Measurements from ENCODE around the gene ASH1L.

ASH1L gene

DNA sequence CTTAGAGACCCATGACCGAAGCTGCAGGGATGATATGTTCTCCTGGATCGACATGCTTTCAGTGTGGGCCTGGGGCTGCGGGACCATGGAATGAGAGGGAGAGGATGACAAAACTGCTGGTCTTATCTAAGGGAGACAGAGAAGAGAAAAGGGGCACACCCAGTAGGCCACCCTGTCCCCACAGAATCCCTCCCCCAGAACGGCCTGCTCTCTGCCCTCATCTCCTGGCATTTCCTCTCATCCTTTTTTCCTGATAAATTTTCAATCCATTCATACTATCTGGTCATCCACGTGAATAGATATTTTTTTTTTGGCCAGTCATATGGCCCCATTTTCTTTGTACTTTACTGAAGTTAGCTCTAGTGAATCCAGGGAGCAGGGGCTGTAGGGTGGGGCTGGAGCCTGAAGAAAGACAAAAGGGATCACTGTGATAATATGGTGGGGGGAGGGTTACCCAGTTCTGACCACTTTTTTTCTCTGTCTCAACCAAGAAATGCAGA lies 261.2 kb downstream of the ASH1L start, which contains the start of gene PKLR:
Gene PKLR (minus strand): TSS at position 97 of the 500 bp plus-strand sequence. CDS start 43 bp downstream, at position 54.
- TF ChIP-seq, protein P1, sequence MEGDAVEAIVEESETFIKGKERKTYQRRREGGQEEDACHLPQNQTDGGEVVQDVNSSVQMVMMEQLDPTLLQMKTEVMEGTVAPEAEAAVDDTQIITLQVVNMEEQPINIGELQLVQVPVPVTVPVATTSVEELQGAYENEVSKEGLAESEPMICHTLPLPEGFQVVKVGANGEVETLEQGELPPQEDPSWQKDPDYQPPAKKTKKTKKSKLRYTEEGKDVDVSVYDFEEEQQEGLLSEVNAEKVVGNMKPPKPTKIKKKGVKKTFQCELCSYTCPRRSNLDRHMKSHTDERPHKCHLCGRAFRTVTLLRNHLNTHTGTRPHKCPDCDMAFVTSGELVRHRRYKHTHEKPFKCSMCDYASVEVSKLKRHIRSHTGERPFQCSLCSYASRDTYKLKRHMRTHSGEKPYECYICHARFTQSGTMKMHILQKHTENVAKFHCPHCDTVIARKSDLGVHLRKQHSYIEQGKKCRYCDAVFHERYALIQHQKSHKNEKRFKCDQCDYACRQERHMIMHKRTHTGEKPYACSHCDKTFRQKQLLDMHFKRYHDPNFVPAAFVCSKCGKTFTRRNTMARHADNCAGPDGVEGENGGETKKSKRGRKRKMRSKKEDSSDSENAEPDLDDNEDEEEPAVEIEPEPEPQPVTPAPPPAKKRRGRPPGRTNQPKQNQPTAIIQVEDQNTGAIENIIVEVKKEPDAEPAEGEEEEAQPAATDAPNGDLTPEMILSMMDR (IDR thresholded peaks at IDR 0.05; ENCODE audit: control insufficient read depth, extremely low read depth, insufficient read depth): no peak
- no peak for DNase-seq (ENCODE audit: low read depth)
- H3K4me3 ChIP-seq (ENCODE audit: low read depth, low read length): no peak within 1 kb of the TSS

- H3K4me3 ChIP-seq (ENCODE audit: low read depth, low read length): no peak overlapping the region
- TF ChIP-seq, protein P1 (IDR thresholded peaks at IDR 0.05; ENCODE audit: control insufficient read depth, extremely low read depth, insufficient read depth): no peak
- no peak for DNase-seq (ENCODE audit: low read depth)
These were observed 261.9 kb downstream of the ASH1L start for GRCh38 chr1:155300553-155301329.

DNA sequence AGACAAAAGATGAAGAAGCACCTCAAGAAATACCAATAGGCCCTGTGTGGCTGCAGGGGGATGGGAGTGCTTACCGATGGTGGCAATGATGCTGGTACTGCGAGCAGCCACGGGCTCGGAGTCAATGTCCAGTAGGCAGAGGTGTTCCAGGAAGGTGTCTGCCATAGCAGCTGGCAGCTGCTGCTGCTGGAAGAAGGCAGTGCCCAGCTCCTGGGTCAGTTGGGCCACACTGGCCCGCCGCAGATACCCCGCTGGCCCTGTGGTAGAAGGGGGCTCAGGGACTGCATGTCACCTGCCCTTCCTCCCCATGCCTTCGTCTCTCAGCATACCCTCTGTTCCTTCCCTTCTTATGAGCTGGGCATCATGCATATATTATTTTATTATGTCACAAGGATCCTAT lies 262.6 kb downstream of the ASH1L start:
- TF ChIP-seq, protein P1 (IDR thresholded peaks at IDR 0.05; ENCODE audit: control insufficient read depth, extremely low read depth, insufficient read depth): no peak
- H3K4me3 ChIP-seq (ENCODE audit: low read depth, low read length): no peak overlapping the region
- no peak for DNase-seq (ENCODE audit: low read depth)

DNA sequence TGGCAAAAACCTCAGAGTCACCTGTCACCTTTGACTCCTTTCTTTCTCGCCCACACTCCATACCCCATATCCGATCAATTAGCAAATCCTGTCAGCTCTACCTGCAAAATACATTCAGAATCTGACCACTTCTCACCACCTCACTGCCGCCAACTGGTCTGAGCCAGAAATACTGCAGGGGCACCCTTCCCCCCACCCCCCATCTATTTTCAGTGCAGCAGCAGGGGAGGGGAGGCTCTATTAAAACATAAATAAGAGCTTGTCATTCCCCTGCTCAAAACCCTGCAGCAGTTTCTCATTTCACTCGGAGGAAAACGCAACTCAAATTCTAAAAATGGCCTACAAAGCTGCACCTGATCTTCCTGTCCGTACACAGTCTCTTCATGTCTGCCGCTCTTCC lies 265.2 kb downstream of the ASH1L start:
- TF ChIP-seq, protein P1 (IDR thresholded peaks at IDR 0.05; ENCODE audit: control insufficient read depth, extremely low read depth, insufficient read depth): no peak
- DNase-seq (ENCODE audit: low read depth): no peak
- H3K4me3 ChIP-seq (ENCODE audit: low read depth, low read length): no peak overlapping the region

DNA sequence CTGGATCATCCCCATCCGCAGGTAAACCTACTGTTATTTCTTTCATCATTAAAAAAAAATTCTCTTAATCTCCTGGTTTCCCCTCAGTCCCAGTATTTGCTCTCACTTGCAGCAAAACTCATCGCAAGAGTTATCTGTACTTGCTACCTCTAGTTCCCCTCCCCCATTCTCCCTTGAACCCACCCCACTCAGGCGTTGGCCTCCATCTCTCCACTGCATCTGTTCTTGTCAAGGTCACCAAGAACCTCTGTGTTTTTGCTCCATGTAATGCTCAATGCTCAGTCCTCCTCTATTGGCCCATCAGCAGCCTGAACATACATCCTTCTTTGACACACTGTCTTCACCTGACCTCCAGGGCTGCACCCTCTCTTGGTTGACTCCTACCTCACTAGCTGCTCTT lies 265.9 kb downstream of the ASH1L start:
- H3K4me3 ChIP-seq (ENCODE audit: low read depth, low read length): no peak overlapping the region
- DNase-seq (ENCODE audit: low read depth): no peak
- TF ChIP-seq, protein P1 (IDR thresholded peaks at IDR 0.05; ENCODE audit: control insufficient read depth, extremely low read depth, insufficient read depth): no peak

GRCh38 chr1:155295942-155296267 lies 266.7 kb downstream of the ASH1L start:
- TF ChIP-seq, protein P1 (IDR thresholded peaks at IDR 0.05; ENCODE audit: control insufficient read depth, extremely low read depth, insufficient read depth): no peak
- H3K4me3 ChIP-seq (ENCODE audit: low read depth, low read length): no peak overlapping the region

More at GRCh38 chr1:155295942-155296267, 266.7 kb downstream of the ASH1L start:
- DNase-seq (ENCODE audit: low read depth): no peak

All from LNCaP clone FGC (cell line).